RWPE1 (cell line): ENCODE data around the gene U2SURP.
"Not testable (repeated sequence)": the region's sequence is repeated elsewhere in the genome, so short reads cannot be mapped to it uniquely, and the experiment has no call there.

Source experiments
- CTCF ChIA-PET: fragments of 350-600 bp; sonication (Branson Sonifier 250); formaldehyde crosslinking; extraction: SDS; loops from one replicate; lab custom pipeline; 2021; lab: Yijun Ruan, JAX
- POLR2A ChIA-PET: fragments of 400-600 bp; formaldehyde crosslinking; extraction: SDS; loops from one replicate; lab custom pipeline; 2020; ENCODE audit warnings: antibody characterized with exemption; ENCODE audit not compliant: low non-redundant PET; lab: Yijun Ruan, JAX
- DNase-seq: peaks from one replicate; pipeline ENCODE4 v3.0.0; 2012; ENCODE audit warnings: low spot score
- H3K27ac ChIP-seq: fragments of 450-650 bp; 2 replicates; pipeline ENCODE4 v1.5.1; 2017
- CTCF ChIP-seq: fragments of 450-650 bp; conservative IDR thresholded peaks from 2 replicates; pipeline ENCODE4 v1.5.1; 2017; ENCODE audit warnings: low read depth, mild to moderate bottlenecking

U2SURP gene

DNA sequence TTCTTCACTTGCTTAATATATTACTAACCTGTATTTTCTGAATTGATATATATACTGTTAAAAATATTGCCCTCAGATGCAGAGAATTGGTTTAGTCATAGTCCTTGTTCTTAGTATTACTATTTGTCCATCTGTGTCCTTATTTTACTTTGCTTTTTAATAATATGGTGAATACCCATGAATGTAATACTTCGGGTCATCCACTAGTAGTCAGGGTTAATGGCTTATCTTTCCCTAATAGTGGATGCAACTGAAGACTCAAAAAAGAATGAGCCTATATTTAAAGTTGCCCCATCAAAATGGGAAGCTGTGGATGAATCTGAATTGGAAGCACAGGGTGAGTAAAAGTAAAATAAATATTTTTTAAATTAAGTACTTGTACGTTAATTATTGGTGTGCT, 36.5 kb downstream of the U2SURP start:
- no peak for TF ChIP-seq CTCF
- ChIA-PET CTCF (no interaction called here), POLR2A (no interaction called here)
- no peak for DNase-seq
- no peak overlapping the region for H3K27ac ChIP-seq

DNA sequence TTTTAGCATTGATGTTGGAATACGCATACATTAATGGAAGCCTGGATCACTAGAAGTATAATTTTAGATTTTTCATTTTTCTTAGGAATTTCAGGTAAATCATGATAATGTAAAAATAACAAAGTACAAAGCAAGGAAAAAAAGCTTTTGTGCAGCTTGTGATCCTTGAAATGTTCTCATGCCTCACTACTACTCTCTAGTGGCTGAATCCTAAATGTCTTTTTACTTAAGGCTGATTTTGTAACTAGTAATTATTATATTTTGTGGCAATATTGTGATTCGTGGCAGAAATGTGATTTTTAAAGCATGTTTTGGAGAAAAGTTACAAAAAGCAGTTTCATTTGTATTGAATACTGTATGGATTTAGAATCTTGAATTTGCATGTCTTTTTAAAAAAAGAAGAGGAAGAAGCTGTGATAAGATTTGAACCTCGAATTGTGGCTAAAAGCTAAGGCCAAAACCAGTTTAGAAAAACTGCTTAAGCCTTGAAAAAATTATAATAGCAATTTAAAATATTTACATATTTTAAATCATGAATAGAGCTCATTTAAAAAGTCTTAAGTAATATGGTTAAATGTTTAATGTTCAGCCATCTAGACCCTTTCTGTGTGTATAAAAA, 39.0 kb downstream of the U2SURP start:
- DNase-seq = no peak
- TF ChIP-seq CTCF = peak; percentile 53
- CTCF ChIA-PET = interaction anchor here (0.5 to 1.2 kb wide), 4 partner anchors 9 to 201 kb away, joined by 3 to 4 read pairs (median 4); no protein-coding TSS in a partner anchor
- no peak overlapping the region for H3K27ac ChIP-seq
- POLR2A ChIA-PET = no interaction called here

DNA sequence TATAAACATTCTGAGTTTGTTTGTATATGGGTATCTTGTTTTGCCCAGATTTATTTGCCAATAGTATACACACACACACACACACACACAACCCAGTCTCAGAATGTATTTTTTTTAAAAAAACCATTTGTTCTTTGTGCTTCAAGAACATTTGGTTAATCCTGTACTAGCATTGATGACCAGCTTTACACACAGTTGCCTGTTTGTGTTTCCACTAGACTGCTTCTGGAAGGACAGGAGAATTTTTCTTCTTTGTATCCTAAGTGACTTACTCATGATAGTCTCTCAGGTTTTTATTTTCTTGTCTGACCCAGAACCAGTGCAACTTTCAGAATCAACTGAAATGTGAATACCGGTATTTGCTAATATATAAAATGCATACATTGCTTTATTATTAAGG, 40.5 kb downstream of the U2SURP start:
- ChIA-PET POLR2A (no interaction called here), CTCF (interaction anchor here (0.6 to 1.2 kb wide), 2 partner anchors 13 to 302 kb away, joined by 3 to 6 read pairs; no protein-coding TSS in a partner anchor)
- no peak for TF ChIP-seq CTCF
- H3K27ac ChIP-seq = no peak overlapping the region
- no peak for DNase-seq

DNA sequence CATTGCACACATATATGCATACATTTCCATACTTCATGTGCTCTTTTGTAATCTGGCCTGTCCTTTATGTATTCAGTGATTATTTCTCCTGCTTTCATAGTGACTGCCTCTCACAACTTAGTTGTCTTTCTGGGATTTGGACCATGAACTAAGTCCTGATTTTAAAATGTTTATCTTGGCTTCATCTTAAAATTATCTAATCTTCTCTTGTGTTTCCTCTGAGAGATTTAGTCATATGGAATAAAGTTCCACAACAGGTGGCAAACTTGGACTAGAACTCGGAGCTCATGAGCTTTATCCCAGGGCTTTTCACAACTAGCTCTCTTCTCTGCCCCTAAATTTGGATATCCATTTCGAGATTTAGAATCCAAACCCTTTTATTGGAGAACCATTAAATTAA, 44.3 kb downstream of the U2SURP start:
- CTCF ChIA-PET = interaction anchor here (0.7 kb wide), 1 partner anchor 32 kb away, joined by 3 read pairs; no protein-coding TSS in a partner anchor
- H3K27ac ChIP-seq = no peak overlapping the region
- no peak for DNase-seq
- no peak for TF ChIP-seq CTCF
- POLR2A ChIA-PET = interaction anchor here (0.6 kb wide), 1 partner anchor 468 kb away, joined by 3 read pairs; no protein-coding TSS in a partner anchor

GRCh38 chr3:143046075-143046474, 44.7 kb downstream of the U2SURP start:
- CTCF ChIA-PET, POLR2A ChIA-PET, DNase-seq, H3K27ac ChIP-seq: not testable (repeated sequence)

DNA sequence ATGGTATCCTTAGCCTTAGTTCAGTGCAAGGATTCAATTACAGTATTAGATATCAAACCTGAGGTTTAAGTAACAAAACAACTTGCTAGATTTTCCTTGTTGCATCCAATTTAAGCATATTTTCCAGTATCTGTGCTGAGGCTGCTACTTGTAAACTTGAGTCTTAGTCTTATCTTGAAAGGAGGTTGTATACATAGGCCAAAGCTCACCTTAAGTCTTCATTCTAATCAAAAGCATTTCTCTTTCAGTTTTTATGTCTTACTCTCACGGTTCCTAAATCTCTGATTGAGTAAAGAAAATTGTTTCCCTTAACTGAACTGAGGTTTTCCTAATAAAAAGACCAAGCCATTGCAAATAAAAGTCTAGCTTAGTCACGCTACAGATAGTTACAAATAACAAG, 52.6 kb downstream of the U2SURP start:
- no peak for DNase-seq
- POLR2A ChIA-PET = no interaction called here
- H3K27ac ChIP-seq = no peak overlapping the region
- CTCF ChIA-PET = interaction anchor here (1.6 kb wide), 1 partner anchor 11 kb away, joined by 3 read pairs; no protein-coding TSS in a partner anchor
- TF ChIP-seq CTCF = no peak

DNA sequence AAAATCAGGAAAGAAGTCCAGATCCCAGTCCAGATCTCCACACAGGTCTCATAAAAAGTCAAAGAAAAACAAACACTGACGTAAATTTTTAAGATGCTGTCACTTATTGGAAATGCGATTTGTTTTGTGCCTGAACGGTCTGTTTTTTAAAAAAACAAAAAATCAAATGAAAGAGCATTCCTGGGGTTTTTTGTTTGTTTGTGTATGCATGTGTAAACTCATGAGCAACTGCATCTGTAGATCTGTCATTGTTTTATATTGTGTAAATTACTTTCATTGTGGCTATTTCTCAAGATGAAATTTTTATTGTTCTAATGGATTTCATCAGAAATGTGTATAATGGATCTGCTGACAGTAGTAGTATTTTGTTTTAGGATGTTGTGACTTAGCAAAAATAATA, 55.0 kb downstream of the U2SURP start:
- H3K27ac ChIP-seq = no peak overlapping the region
- TF ChIP-seq CTCF = no peak
- POLR2A ChIA-PET = no interaction called here
- CTCF ChIA-PET = no interaction called here
- DNase-seq = no peak
